Breast epithelium (tissue), 4 donors: Measurements from ENCODE around the gene CHRDL1. TPM values are rescaled to one million over a fixed set of nuclear protein-coding genes. Genes with fewer than 3 reads are reported as not detected.
A peak's percentile ranks its signal among the peaks of the same experiment; 100 is the strongest.

ENCODE experiments used
- DNase-seq, 2 donors: peaks; one replicate each; pipeline ENCODE4 v3.0.0-alpha.2; 2019; ENCODE audit warnings: low spot score in 2 of 2
- H3K27ac ChIP-seq, 2 donors: fragments of 200-600 bp; sonication (generic) in 1 of 2; one replicate each; pipeline ENCODE4 v1.5.1; 2016 to 2019; ENCODE audit warnings: mild to moderate bottlenecking in 1 of 2
- H3K27me3 ChIP-seq, 2 donors: fragments of 200-600 bp; sonication (generic) in 1 of 2; one replicate each; pipeline versions ENCODE4 v1.5.1 to v1.6.0; 2017 to 2019; ENCODE audit warnings: control low read depth in 1 of 2, mild to moderate bottlenecking in 1 of 2
- H3K36me3 ChIP-seq: fragments of 200-600 bp; one replicate; pipeline ENCODE4 v1.5.1; 2019
- H3K4me1 ChIP-seq, 2 donors: fragments of 200-600 bp; sonication (generic); one replicate each; pipeline ENCODE4 v1.5.1; 2016 to 2019; ENCODE audit warnings: control low read depth in 1 of 2
- H3K4me3 ChIP-seq, 3 donors: fragments of 200-600 bp; sonication (generic); 1 replicate in 2 of 3; 2 replicates in 1 of 3; pipeline ENCODE4 v1.5.1; 2016 to 2019; ENCODE audit warnings: mild to moderate bottlenecking in 3 of 3, moderate library complexity in 2 of 3
- H3K9me3 ChIP-seq, 2 donors: fragments of 200-600 bp; sonication (generic) in 1 of 2; one replicate each; pipeline ENCODE4 v1.5.1; 2016 to 2019; ENCODE audit warnings: control low read depth in 1 of 2
- POLR2A ChIP-seq: fragments of 450-650 bp; IDR thresholded peaks from one replicate; pipeline ENCODE4 v1.6.1; 2016; ENCODE audit warnings: antibody characterized with exemption, mild to moderate bottlenecking, moderate library complexity
- POLR2AphosphoS5 ChIP-seq, 3 donors: sonication (generic); formaldehyde crosslinking; IDR thresholded peaks; one replicate each; pipeline ENCODE4 v1.6.1; 2017; ENCODE audit warnings: antibody characterized with exemption in 3 of 3
- intact Hi-C: fragments of 100-400 bp; cut with DNase I; formaldehyde crosslinking; loops from one replicate; pipeline ENCODE4 v1.15.1; 2023; ENCODE audit warnings: low total_unique reads
- total RNA-seq, 3 donors: library from RNA; depleted of rRNA; stranded (reverse); fragments of >200 nt; gene quantifications; one replicate each; pipeline ENCODE4 v1.1.0, GENCODE V29; 2016
- TF ChIP-seq, protein P1 (sequence below), 3 donors: fragments of 450-650 bp; IDR thresholded peaks; one replicate each; pipeline ENCODE4 v1.5.1; 2016 to 2017; ENCODE audit warnings: antibody characterized with exemption in 3 of 3, mild to moderate bottlenecking in 3 of 3, moderate library complexity in 3 of 3

CHRDL1 gene
- total RNA-seq, 3 donors from 2014 or later = 37.3 to 396 (median 72.1) TPM

GRCh38 chrX:110794601-110795000, 1.0 kb downstream of the CHRDL1 start:
- H3K9me3 ChIP-seq = no peaks in the 10 kb centered on the region
- H3K27me3 ChIP-seq = peaks cover 0 to 68% of the 10 kb centered on the region in 2 donors
- peak overlapping the region in 1 of 2 donors; percentile 46 for H3K27ac ChIP-seq
- no peak for DNase-seq
- H3K4me3 ChIP-seq = peak overlapping the region in 1 of 3 donors; percentile 63
- no peak for TF ChIP-seq POLR2A
- TF ChIP-seq, protein P1, sequence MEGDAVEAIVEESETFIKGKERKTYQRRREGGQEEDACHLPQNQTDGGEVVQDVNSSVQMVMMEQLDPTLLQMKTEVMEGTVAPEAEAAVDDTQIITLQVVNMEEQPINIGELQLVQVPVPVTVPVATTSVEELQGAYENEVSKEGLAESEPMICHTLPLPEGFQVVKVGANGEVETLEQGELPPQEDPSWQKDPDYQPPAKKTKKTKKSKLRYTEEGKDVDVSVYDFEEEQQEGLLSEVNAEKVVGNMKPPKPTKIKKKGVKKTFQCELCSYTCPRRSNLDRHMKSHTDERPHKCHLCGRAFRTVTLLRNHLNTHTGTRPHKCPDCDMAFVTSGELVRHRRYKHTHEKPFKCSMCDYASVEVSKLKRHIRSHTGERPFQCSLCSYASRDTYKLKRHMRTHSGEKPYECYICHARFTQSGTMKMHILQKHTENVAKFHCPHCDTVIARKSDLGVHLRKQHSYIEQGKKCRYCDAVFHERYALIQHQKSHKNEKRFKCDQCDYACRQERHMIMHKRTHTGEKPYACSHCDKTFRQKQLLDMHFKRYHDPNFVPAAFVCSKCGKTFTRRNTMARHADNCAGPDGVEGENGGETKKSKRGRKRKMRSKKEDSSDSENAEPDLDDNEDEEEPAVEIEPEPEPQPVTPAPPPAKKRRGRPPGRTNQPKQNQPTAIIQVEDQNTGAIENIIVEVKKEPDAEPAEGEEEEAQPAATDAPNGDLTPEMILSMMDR (IDR thresholded peaks at IDR 0.05) = no peak
- no peak for TF ChIP-seq POLR2AphosphoS5 (IDR thresholded peaks at IDR 0.05)
- intact Hi-C loops = no loop called here
- no peaks in the 10 kb centered on the region for H3K4me1 ChIP-seq
- H3K36me3 ChIP-seq = no peaks in the 10 kb centered on the region

DNA sequence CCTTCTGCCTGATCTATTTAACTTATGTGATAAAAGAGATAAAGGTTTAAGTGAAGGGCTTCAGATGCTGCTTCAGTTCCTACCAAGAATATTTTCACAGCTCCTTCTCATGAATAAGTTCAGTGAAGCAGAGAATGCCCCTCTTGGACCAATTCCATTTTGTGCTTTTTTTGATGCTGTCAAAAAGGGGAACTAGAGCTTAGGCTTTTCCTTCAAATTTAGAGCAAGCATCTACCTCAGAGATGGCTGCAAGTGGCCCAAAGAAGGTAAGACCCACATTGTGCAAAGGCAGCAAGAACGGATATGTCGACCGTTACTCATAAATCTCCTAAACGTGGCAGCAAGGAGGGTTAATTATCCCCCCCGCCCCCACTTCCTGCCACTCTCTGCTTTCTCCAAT, 4.5 kb downstream of the CHRDL1 start:
- Histone ChIP-seq H3K9me3 (no peaks in the 10 kb centered on the region), H3K36me3 (no peaks in the 10 kb centered on the region), H3K4me3 (no peak overlapping the region), H3K27ac (no peak overlapping the region), H3K27me3 (peaks cover 0 to 68% of the 10 kb centered on the region in 2 donors), H3K4me1 (no peaks in the 10 kb centered on the region)
- TF ChIP-seq, protein P1 (IDR thresholded peaks at IDR 0.05) = no peak
- TF ChIP-seq POLR2A (no peak), POLR2AphosphoS5 (IDR thresholded peaks at IDR 0.05) (no peak)
- intact Hi-C loops = no loop called here
- no peak for DNase-seq

GRCh38 chrX:110786486-110786885, 9.1 kb downstream of the CHRDL1 start:
- Histone ChIP-seq H3K4me1 (no peaks in the 10 kb centered on the region), H3K27me3 (peaks cover 0 to 50% of the 10 kb centered on the region in 2 donors), H3K36me3 (no peaks in the 10 kb centered on the region), H3K27ac (no peak overlapping the region), H3K4me3 (no peak overlapping the region), H3K9me3 (no peaks in the 10 kb centered on the region)
- TF ChIP-seq, protein P1 (IDR thresholded peaks at IDR 0.05) = no peak
- TF ChIP-seq POLR2A = no peak
- TF ChIP-seq POLR2AphosphoS5 (IDR thresholded peaks at IDR 0.05) = no peak
- intact Hi-C loops = no loop called here
- DNase-seq = no peak

- no peak for DNase-seq
- Histone ChIP-seq H3K27me3 (peaks cover 0 to 22% of the 10 kb centered on the region in 2 donors), H3K4me1 (no peaks in the 10 kb centered on the region), H3K36me3 (no peaks in the 10 kb centered on the region), H3K27ac (no peak overlapping the region), H3K9me3 (peaks cover 3 to 8% of the 10 kb centered on the region in 2 donors), H3K4me3 (no peak overlapping the region)
- TF ChIP-seq, protein P1 (IDR thresholded peaks at IDR 0.05) = no peak
- intact Hi-C loops = loop anchor here (5.0 kb wide), 1 partner anchor 848 kb away; no protein-coding TSS in a partner anchor
Observed at GRCh38 chrX:110759785-110760184, 35.8 kb downstream of the CHRDL1 start.

- Histone ChIP-seq H3K36me3 (no peaks in the 10 kb centered on the region), H3K9me3 (no peaks in the 10 kb centered on the region), H3K27me3 (peaks cover 0 to 29% of the 10 kb centered on the region in 2 donors), H3K4me3 (no peak overlapping the region), H3K4me1 (no peaks in the 10 kb centered on the region), H3K27ac (no peak overlapping the region)
- DNase-seq = no peak
- TF ChIP-seq POLR2A = no peak
- no peak for TF ChIP-seq POLR2AphosphoS5 (IDR thresholded peaks at IDR 0.05)
- TF ChIP-seq, protein P1 (IDR thresholded peaks at IDR 0.05) = no peak
- intact Hi-C loops = loop anchor here (5.0 kb wide), 1 partner anchor 848 kb away; no protein-coding TSS in a partner anchor
Observed at GRCh38 chrX:110758781-110759422, 36.7 kb downstream of the CHRDL1 start.
